Transverse colon (tissue), 4 donors: ENCODE measurements around the gene COQ2. TPM values are rescaled to one million over a fixed set of nuclear protein-coding genes. Genes with fewer than 3 reads are reported as not detected.

Source experiments
- DNase-seq: peaks from one replicate; pipeline ENCODE4 v3.0.0-alpha.2; 2019
- H3K27ac ChIP-seq, 4 donors: fragments of 200-600 bp; sonication (generic); 2 replicates each; pipeline ENCODE4 v1.5.1; 2016 to 2018; ENCODE audit warnings: inconsistent platforms in 4 of 4
- H3K27me3 ChIP-seq: fragments of 200-600 bp; sonication (generic); 2 replicates; pipeline ENCODE4 v1.5.1; 2017; ENCODE audit warnings: inconsistent platforms
- H3K36me3 ChIP-seq, 4 donors: fragments of 200-600 bp; sonication (generic); 2 replicates each; pipeline ENCODE4 v1.5.1; 2017 to 2019; ENCODE audit warnings: inconsistent platforms in 4 of 4
- H3K4me1 ChIP-seq, 4 donors: fragments of 200-600 bp; sonication (generic); 2 replicates each; pipeline ENCODE4 v1.5.1; 2017 to 2020; ENCODE audit warnings: inconsistent platforms in 4 of 4
- H3K4me3 ChIP-seq, 4 donors: fragments of 200-600 bp; sonication (generic); 1 replicate in 1 of 4; 2 replicates in 3 of 4; pipeline versions ENCODE4 v1.5.1 to v1.6.1; 2017 to 2019; ENCODE audit warnings: inconsistent platforms in 4 of 4
- H3K9me3 ChIP-seq, 2 donors: fragments of 200-600 bp; sonication (generic); 2 replicates each; pipeline ENCODE4 v1.5.1; 2017 to 2019; ENCODE audit warnings: inconsistent platforms in 2 of 2
- CTCF ChIP-seq, 5 experiments: fragments of 200-600 bp in 3 of 5; fragments of 450-650 bp in 2 of 5; sonication (generic) in 3 of 5; IDR thresholded peaks; 1 replicate in 2 of 5; 2 replicates in 3 of 5; pipeline ENCODE4 v1.5.1; 2016 to 2017; ENCODE audit warnings: antibody characterized with exemption in 5 of 5, inconsistent platforms in 3 of 5, mild to moderate bottlenecking in 2 of 5, moderate library complexity in 1 of 5
- EP300 ChIP-seq: sonication (generic); formaldehyde crosslinking; IDR thresholded peaks from one replicate; pipeline ENCODE4 v1.6.1; 2017; ENCODE audit warnings: antibody characterized with exemption, low read depth
- POLR2A ChIP-seq: fragments of 450-650 bp; IDR thresholded peaks from one replicate; pipeline ENCODE4 v1.6.1; 2016; ENCODE audit warnings: antibody characterized with exemption, mild to moderate bottlenecking, moderate library complexity
- POLR2AphosphoS5 ChIP-seq, 3 donors: sonication (generic); formaldehyde crosslinking; IDR thresholded peaks; one replicate each; pipeline ENCODE4 v1.6.1; 2016; ENCODE audit warnings: antibody characterized with exemption in 3 of 3
- WGBS, 2 donors: methylation state at CpG; one replicate each; pipeline ENCODE4 v1.1.5; 2018; ENCODE audit warnings: low coverage in 1 of 2; 5-methylcytosine and 5-hydroxymethylcytosine counted together
- in situ Hi-C, 4 donors: fragments of 200-750 bp; cut with MboI; loops; one replicate each; pipeline versions ENCODE4 v1.15.0 to v1.15.1; 2017; ENCODE audit warnings: low sequenced_read_pairs in 3 of 4, low pct_ligation_motif_present in 1 of 4, low pct_unique_long_range_greater_than_20kb in 1 of 4
- intact Hi-C: fragments of 100-400 bp; cut with DNase I; formaldehyde crosslinking; loops from one replicate; pipeline ENCODE4 v1.15.1; 2023; ENCODE audit warnings: low total_unique reads
- total RNA-seq, 4 donors: library from RNA; depleted of rRNA; stranded (reverse); fragments of >200 nt; gene quantifications; one replicate each; pipeline ENCODE4 v1.1.0, GENCODE V29; 2016

COQ2 gene
- total RNA-seq, 4 donors from 2014 or later, result 0.75 to 14.4 (median 12.2) TPM

GRCh38 chr4:83255584-83255983 lies 29.0 kb downstream of the COQ2 start:
- peaks cover 8 to 47% (median 34%) of the 10 kb centered on the region in 4 donors for H3K4me1 ChIP-seq
- no peaks in the 10 kb centered on the region for H3K27me3 ChIP-seq
- no peak overlapping the region for H3K4me3 ChIP-seq
- peak overlapping the region; percentile 74 to 81 (median 79) for H3K27ac ChIP-seq
- no peaks in the 10 kb centered on the region for H3K36me3 ChIP-seq
- WGBS, 2 donors, result 14 to 30% methylated on average over 1 of the region's 1 CpG
- in situ Hi-C loops (loop anchor here (10.0 to 25.0 kb wide), 5 partner anchors 168 to 793 kb away; partner anchors contain the start of gene THAP9 (in 1 of the 4)), intact Hi-C loops (no loop called here)
- TF ChIP-seq CTCF (IDR thresholded peaks at IDR 0.05) (no peak), POLR2A (no peak), EP300 (no peak), POLR2AphosphoS5 (IDR thresholded peaks at IDR 0.05) (peak in 2 of 3 donors; percentile 34 to 68)
- H3K9me3 ChIP-seq, result no peaks in the 10 kb centered on the region
- DNase-seq, result no peak

GRCh38 chr4:83252782-83253405 lies 31.7 kb downstream of the COQ2 start:
- Histone ChIP-seq H3K9me3 (no peaks in the 10 kb centered on the region), H3K36me3 (no peaks in the 10 kb centered on the region), H3K27me3 (no peaks in the 10 kb centered on the region), H3K27ac (peak overlapping the region in 3 of 4 donors; percentile 1 to 43 (median 9)), H3K4me1 (peaks cover 5 to 52% (median 38%) of the 10 kb centered on the region in 4 donors), H3K4me3 (no peak overlapping the region)
- in situ Hi-C loops, result loop anchor here (10.0 to 25.0 kb wide), 5 partner anchors 166 to 791 kb away; partner anchors contain the start of gene THAP9 (in 1 of the 4)
- 22 to 33% methylated on average over 7 of the region's 7 CpGs for WGBS, 2 donors
- TF ChIP-seq EP300 (no peak), CTCF (IDR thresholded peaks at IDR 0.05) (peak; percentile 61 to 86 (median 75)), POLR2A (no peak), POLR2AphosphoS5 (IDR thresholded peaks at IDR 0.05) (peak in 1 of 3 donors; percentile 14)
- intact Hi-C loops, result no loop called here
- DNase-seq, result peak; percentile 89

GRCh38 chr4:83251447-83251830 lies 33.2 kb downstream of the COQ2 start:
- no peaks in the 10 kb centered on the region for H3K9me3 ChIP-seq
- in situ Hi-C loops, result loop anchor here (10.0 to 25.0 kb wide), 5 partner anchors 164 to 789 kb away; partner anchors contain the start of gene THAP9 (in 1 of the 4)
- peaks cover 5 to 52% (median 34%) of the 10 kb centered on the region in 4 donors for H3K4me1 ChIP-seq
- H3K27me3 ChIP-seq, result no peaks in the 10 kb centered on the region
- H3K4me3 ChIP-seq, result no peak overlapping the region
- intact Hi-C loops, result no loop called here
- H3K27ac ChIP-seq, result no peak overlapping the region
- H3K36me3 ChIP-seq, result no peaks in the 10 kb centered on the region
- DNase-seq, result no peak
- no peak for TF ChIP-seq POLR2AphosphoS5 (IDR thresholded peaks at IDR 0.05)
- no peak for TF ChIP-seq EP300
- no peak for TF ChIP-seq POLR2A
- TF ChIP-seq CTCF (IDR thresholded peaks at IDR 0.05), result no peak
- 42 to 79% methylated on average over 2 of the region's 2 CpGs for WGBS, 2 donors

- H3K4me3 ChIP-seq, result no peak overlapping the region
- no peaks in the 10 kb centered on the region for H3K9me3 ChIP-seq
- WGBS, 2 donors, result 56 to 96% methylated on average over 6 to 7 of the region's 7 CpGs
- TF ChIP-seq POLR2AphosphoS5 (IDR thresholded peaks at IDR 0.05) (no peak), POLR2A (no peak), EP300 (no peak), CTCF (IDR thresholded peaks at IDR 0.05) (no peak)
- intact Hi-C loops, result no loop called here
- in situ Hi-C loops, result loop anchor here (10.0 to 25.0 kb wide), 5 partner anchors 164 to 789 kb away; partner anchors contain the start of gene THAP9 (in 1 of the 4)
- H3K27ac ChIP-seq, result peak overlapping the region in 1 of 4 donors; percentile 11
- peaks cover under 1 to 46% (median 28%) of the 10 kb centered on the region in 4 donors for H3K4me1 ChIP-seq
- peak; percentile 26 for DNase-seq
- no peaks in the 10 kb centered on the region for H3K36me3 ChIP-seq
- no peaks in the 10 kb centered on the region for H3K27me3 ChIP-seq
Observed at GRCh38 chr4:83250687-83251446, 33.7 kb downstream of the COQ2 start.
